ENCODE measurements around the gene CALM3.
A peak's percentile ranks its signal among the peaks of the same experiment; 100 is the strongest.

The CALM3 gene

DNA sequence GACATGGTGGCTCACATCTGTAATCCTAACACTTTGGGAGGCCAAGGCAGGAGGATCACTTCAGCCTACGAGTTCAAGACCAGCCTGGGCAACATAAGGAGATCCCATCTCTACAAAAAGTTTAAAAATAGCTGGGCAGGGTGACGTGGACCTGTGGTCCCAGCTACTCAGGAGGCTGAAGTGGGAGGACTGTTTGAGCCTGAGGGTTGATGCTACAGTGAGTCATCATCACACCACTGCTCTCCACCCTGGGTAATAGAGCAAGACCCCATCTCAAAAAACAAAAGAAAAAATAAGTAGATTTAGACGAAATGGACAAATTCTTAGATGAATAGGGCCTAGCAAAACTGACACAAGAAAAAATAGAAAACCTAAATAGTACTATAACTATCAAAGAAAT is 45.3 kb downstream of the CALM3 start:
- H2BK5ac ChIP-seq (ENCODE audit: low read depth, low read length, poor library complexity, severe bottlenecking): no peak overlapping the region
- H4K8ac ChIP-seq (ENCODE audit: low read length): no peak overlapping the region
- no peak overlapping the region for H3K4ac ChIP-seq (ENCODE audit: low read depth in 1 of 2, low read length in 2 of 2)
- no peak overlapping the region for H3K9ac ChIP-seq (ENCODE audit: low read length)
- no peak overlapping the region for H3K27ac ChIP-seq (ENCODE audit: low read length, poor library complexity, severe bottlenecking)
- DNase-seq: no peak
- no peak overlapping the region for H2BK15ac ChIP-seq (ENCODE audit: low read depth, poor library complexity, severe bottlenecking)
- H2BK12ac ChIP-seq (ENCODE audit: low read length in 2 of 2): no peak overlapping the region
- H3K18ac ChIP-seq (ENCODE audit: low read depth in 1 of 2, low read length in 2 of 2): no peak overlapping the region
- peaks cover 17% of the 10 kb centered on the region for H3K9me3 ChIP-seq (ENCODE audit: control insufficient read depth, low read length)
- no peak overlapping the region for H3K23ac ChIP-seq (ENCODE audit: low read length in 2 of 2)
- no peak overlapping the region for H2AK5ac ChIP-seq (ENCODE audit: low read length, severe bottlenecking)
- no peak overlapping the region for H3K14ac ChIP-seq (ENCODE audit: low read length in 2 of 2)
- H2BK120ac ChIP-seq (ENCODE audit: low read depth, low read length): no peak overlapping the region
- peaks cover 0 to 8% of the 10 kb centered on the region in 2 experiments for H3K27me3 ChIP-seq (ENCODE audit: control insufficient read depth in 1 of 2, insufficient read depth in 1 of 2, low read length in 2 of 2)
- no peak overlapping the region for H3K4me3 ChIP-seq (ENCODE audit: insufficient read depth in 1 of 2, low read depth in 1 of 2, low read length in 2 of 2)
- H4K91ac ChIP-seq (ENCODE audit: low read length): no peak overlapping the region
- H3K79me1 ChIP-seq (replicated peaks; ENCODE audit: low read length, poor library complexity, severe bottlenecking): no peaks in the 10 kb centered on the region
- H3K4me2 ChIP-seq (ENCODE audit: low read length, poor library complexity, severe bottlenecking): no peak overlapping the region
- no peak overlapping the region for H2AFZ ChIP-seq (ENCODE audit: low read depth, low read length)
- H3K4me1 ChIP-seq (ENCODE audit: control insufficient read depth, insufficient read depth, low read depth, low read length): no peaks in the 10 kb centered on the region
- WGBS: 75% methylated on average over 2 of the region's 3 CpGs
- H3K36me3 ChIP-seq (ENCODE audit: control insufficient read depth in 1 of 2, insufficient read depth in 2 of 2, low read depth in 1 of 2, low read length in 2 of 2): peaks cover 4 to 7% of the 10 kb centered on the region in 2 experiments

DNA sequence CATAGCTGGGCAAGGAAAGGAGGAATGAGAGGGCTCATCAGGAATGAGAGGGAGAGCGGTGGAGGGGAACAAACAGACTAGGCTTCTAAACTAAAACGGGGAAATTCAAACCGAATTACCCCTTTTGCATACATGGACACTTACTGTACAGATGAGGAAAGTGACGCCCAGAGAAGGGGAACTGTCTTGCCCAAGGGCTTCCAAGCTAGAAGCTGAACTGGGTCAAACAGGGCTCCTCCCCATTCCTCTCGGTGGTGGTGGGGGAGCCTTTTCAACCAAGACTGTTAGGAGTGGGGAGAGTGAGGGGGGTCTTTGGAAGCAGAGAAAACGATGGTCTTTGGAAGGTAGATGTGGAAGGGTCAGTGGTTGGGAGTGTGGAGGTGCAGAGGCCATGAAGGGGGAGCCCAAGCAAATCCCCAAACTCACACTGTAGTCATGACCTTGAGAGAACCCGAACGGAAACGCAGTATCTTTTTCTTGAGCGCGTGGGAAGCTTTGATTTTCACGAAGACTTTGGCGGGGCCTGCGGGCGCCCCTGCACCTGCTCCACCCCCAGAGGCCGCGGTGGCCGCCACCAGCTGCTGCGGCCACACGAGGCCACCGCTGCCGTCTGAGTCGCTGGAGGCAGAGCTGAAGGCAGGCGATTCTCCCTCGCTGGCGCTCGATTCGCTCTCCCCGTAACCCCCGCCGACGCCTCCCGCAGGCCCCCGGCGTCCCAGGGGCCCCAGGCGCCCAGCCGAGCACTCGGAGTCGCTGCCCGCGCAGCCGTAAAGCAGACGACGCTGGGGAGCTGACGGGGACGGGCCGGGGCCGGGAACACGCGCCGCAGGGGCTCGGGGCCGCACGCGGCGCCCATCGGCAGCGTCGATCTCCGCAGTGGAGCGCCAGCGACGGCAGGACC is 47.2 kb downstream of the CALM3 start:
- H3K79me1 ChIP-seq (replicated peaks; ENCODE audit: low read length, poor library complexity, severe bottlenecking): no peaks in the 10 kb centered on the region
- no peak overlapping the region for H3K14ac ChIP-seq (ENCODE audit: low read length in 2 of 2)
- WGBS: 76% methylated on average over 53 of the region's 63 CpGs

DNA sequence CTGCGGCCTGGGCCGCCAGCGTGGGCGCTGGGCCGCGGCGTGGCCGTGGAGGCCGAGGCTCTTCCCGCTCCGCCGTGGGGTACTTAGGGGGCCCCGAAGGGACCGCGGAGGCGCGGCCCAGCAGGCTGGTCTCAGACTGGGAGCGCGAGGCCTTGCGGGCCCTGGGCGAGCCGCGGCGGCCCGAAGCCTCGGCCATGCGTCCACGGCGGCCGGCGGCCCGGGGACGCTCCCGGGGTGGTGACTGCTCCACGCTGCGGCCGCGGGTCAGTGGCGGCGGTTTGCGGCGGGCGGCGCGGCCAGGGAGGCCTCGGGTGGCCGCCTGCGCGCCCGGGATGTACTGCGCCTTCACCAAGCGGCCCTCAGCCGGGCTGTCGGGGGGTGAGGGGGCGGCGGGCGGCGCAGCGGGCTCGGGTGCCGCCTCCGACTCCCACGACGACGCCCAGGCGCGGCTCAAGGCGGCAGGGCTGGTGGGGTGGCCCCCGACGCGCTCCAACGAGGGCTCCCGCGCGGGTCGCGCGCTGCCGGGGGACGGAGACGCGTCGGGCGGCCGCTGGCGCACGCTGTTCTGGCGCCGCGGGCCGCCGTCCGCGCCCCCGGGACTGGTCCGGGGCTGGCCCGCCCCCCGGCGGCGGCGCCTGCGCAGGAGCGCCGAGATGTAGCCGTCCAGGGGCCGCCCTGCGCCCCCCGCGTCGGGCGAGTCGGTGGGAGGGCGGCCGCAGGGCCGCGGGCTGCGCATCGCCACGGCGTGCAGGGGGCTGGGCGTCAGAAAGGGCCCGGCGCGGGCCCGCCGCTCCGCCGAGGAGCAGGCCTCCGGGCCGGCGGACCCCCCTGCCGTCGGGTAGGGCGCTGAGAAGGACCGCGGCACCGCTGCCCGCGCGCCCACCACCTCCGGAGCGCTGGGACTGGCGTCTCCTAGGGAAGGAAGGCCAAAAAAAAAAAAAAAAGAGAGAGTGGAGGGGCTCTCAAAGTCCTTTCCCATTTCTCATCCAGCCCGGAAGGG is 48.1 kb downstream of the CALM3 start:
- DNase-seq: no peak
- Histone ChIP-seq H3K4me3 (ENCODE audit: insufficient read depth in 1 of 2, low read depth in 1 of 2, low read length in 2 of 2) (no peak overlapping the region), H2BK120ac (ENCODE audit: low read depth, low read length) (no peak overlapping the region), H3K79me1 (replicated peaks; ENCODE audit: low read length, poor library complexity, severe bottlenecking) (no peaks in the 10 kb centered on the region), H3K27me3 (ENCODE audit: control insufficient read depth in 1 of 2, insufficient read depth in 1 of 2, low read length in 2 of 2) (peaks cover 0 to 11% of the 10 kb centered on the region in 2 experiments), H3K9me3 (ENCODE audit: control insufficient read depth, low read length) (peaks cover 17% of the 10 kb centered on the region), H2AK5ac (ENCODE audit: low read length, severe bottlenecking) (no peak overlapping the region), H3K4me1 (ENCODE audit: control insufficient read depth, insufficient read depth, low read depth, low read length) (no peaks in the 10 kb centered on the region), H4K8ac (ENCODE audit: low read length) (no peak overlapping the region), H2BK5ac (ENCODE audit: low read depth, low read length, poor library complexity, severe bottlenecking) (no peak overlapping the region), H2BK15ac (ENCODE audit: low read depth, poor library complexity, severe bottlenecking) (no peak overlapping the region), H3K36me3 (ENCODE audit: control insufficient read depth in 1 of 2, insufficient read depth in 2 of 2, low read depth in 1 of 2, low read length in 2 of 2) (peaks cover 4 to 7% of the 10 kb centered on the region in 2 experiments), H2AFZ (ENCODE audit: low read depth, low read length) (no peak overlapping the region), H3K4me2 (ENCODE audit: low read length, poor library complexity, severe bottlenecking) (no peak overlapping the region), H3K14ac (ENCODE audit: low read length in 2 of 2) (no peak overlapping the region), H2BK12ac (ENCODE audit: low read length in 2 of 2) (no peak overlapping the region), H3K23ac (ENCODE audit: low read length in 2 of 2) (no peak overlapping the region), H4K91ac (ENCODE audit: low read length) (no peak overlapping the region), H3K27ac (ENCODE audit: low read length, poor library complexity, severe bottlenecking) (no peak overlapping the region), H3K18ac (ENCODE audit: low read depth in 1 of 2, low read length in 2 of 2) (no peak overlapping the region), H3K4ac (ENCODE audit: low read depth in 1 of 2, low read length in 2 of 2) (no peak overlapping the region), H3K9ac (ENCODE audit: low read length) (no peak overlapping the region)
- 75% methylated on average over 96 of the region's 144 CpGs for WGBS

More for the DNA sequence above, 47.2 kb downstream of the CALM3 start:
- no peak overlapping the region for H3K9ac ChIP-seq (ENCODE audit: low read length)
- no peak overlapping the region for H3K4me2 ChIP-seq (ENCODE audit: low read length, poor library complexity, severe bottlenecking)
- H2BK12ac ChIP-seq (ENCODE audit: low read length in 2 of 2): no peak overlapping the region
- no peak overlapping the region for H2AFZ ChIP-seq (ENCODE audit: low read depth, low read length)
- peaks cover 0 to 8% of the 10 kb centered on the region in 2 experiments for H3K27me3 ChIP-seq (ENCODE audit: control insufficient read depth in 1 of 2, insufficient read depth in 1 of 2, low read length in 2 of 2)
- no peak overlapping the region for H4K8ac ChIP-seq (ENCODE audit: low read length)
- DNase-seq: no peak
- H2BK120ac ChIP-seq (ENCODE audit: low read depth, low read length): no peak overlapping the region
- H3K18ac ChIP-seq (ENCODE audit: low read depth in 1 of 2, low read length in 2 of 2): no peak overlapping the region
- H4K91ac ChIP-seq (ENCODE audit: low read length): no peak overlapping the region
- H3K4me1 ChIP-seq (ENCODE audit: control insufficient read depth, insufficient read depth, low read depth, low read length): no peaks in the 10 kb centered on the region
- H3K4ac ChIP-seq (ENCODE audit: low read depth in 1 of 2, low read length in 2 of 2): no peak overlapping the region
- peaks cover 4 to 7% of the 10 kb centered on the region in 2 experiments for H3K36me3 ChIP-seq (ENCODE audit: control insufficient read depth in 1 of 2, insufficient read depth in 2 of 2, low read depth in 1 of 2, low read length in 2 of 2)
- peaks cover 17% of the 10 kb centered on the region for H3K9me3 ChIP-seq (ENCODE audit: control insufficient read depth, low read length)
- peak overlapping the region; percentile 28 for H2BK15ac ChIP-seq (ENCODE audit: low read depth, poor library complexity, severe bottlenecking)
- H3K4me3 ChIP-seq (ENCODE audit: insufficient read depth in 1 of 2, low read depth in 1 of 2, low read length in 2 of 2): no peak overlapping the region
- H3K27ac ChIP-seq (ENCODE audit: low read length, poor library complexity, severe bottlenecking): no peak overlapping the region
- no peak overlapping the region for H2AK5ac ChIP-seq (ENCODE audit: low read length, severe bottlenecking)
- H2BK5ac ChIP-seq (ENCODE audit: low read depth, low read length, poor library complexity, severe bottlenecking): no peak overlapping the region
- no peak overlapping the region for H3K23ac ChIP-seq (ENCODE audit: low read length in 2 of 2)

DNA sequence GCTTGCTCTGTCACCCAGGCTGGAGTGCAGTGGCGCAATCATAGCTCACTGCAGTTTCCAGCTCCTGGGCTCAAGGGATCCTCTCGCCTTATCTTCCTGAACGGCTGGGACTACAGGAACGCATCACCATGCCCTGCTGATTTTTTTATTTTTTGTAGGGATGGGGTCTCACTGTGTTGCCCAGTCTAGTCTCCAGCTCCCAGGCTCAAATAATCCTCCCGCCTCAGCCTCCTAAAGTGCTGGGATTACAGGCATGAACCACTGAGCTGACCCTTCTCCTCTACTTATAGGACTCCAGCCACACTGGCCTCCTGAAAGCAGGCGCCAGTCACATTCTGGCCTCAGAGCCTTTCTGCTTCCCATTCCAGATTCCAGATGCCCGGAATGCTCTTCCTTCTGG is 49.3 kb downstream of the CALM3 start:
- WGBS: 84% methylated on average over 7 of the region's 7 CpGs
- Histone ChIP-seq H3K4me2 (ENCODE audit: low read length, poor library complexity, severe bottlenecking) (no peak overlapping the region), H3K9me3 (ENCODE audit: control insufficient read depth, low read length) (peaks cover 17% of the 10 kb centered on the region), H3K4me3 (ENCODE audit: insufficient read depth in 1 of 2, low read depth in 1 of 2, low read length in 2 of 2) (no peak overlapping the region), H2BK12ac (ENCODE audit: low read length in 2 of 2) (no peak overlapping the region), H3K27me3 (ENCODE audit: control insufficient read depth in 1 of 2, insufficient read depth in 1 of 2, low read length in 2 of 2) (peaks cover 0 to 15% of the 10 kb centered on the region in 2 experiments), H3K18ac (ENCODE audit: low read depth in 1 of 2, low read length in 2 of 2) (no peak overlapping the region), H4K91ac (ENCODE audit: low read length) (no peak overlapping the region), H3K9ac (ENCODE audit: low read length) (no peak overlapping the region), H3K36me3 (ENCODE audit: control insufficient read depth in 1 of 2, insufficient read depth in 2 of 2, low read depth in 1 of 2, low read length in 2 of 2) (peaks cover 4 to 7% of the 10 kb centered on the region in 2 experiments), H3K14ac (ENCODE audit: low read length in 2 of 2) (no peak overlapping the region), H4K8ac (ENCODE audit: low read length) (no peak overlapping the region), H3K23ac (ENCODE audit: low read length in 2 of 2) (no peak overlapping the region), H2BK15ac (ENCODE audit: low read depth, poor library complexity, severe bottlenecking) (no peak overlapping the region), H3K27ac (ENCODE audit: low read length, poor library complexity, severe bottlenecking) (no peak overlapping the region), H3K79me1 (replicated peaks; ENCODE audit: low read length, poor library complexity, severe bottlenecking) (no peaks in the 10 kb centered on the region), H2AK5ac (ENCODE audit: low read length, severe bottlenecking) (no peak overlapping the region), H3K4ac (ENCODE audit: low read depth in 1 of 2, low read length in 2 of 2) (no peak overlapping the region), H2BK5ac (ENCODE audit: low read depth, low read length, poor library complexity, severe bottlenecking) (no peak overlapping the region), H3K4me1 (ENCODE audit: control insufficient read depth, insufficient read depth, low read depth, low read length) (no peaks in the 10 kb centered on the region), H2AFZ (ENCODE audit: low read depth, low read length) (no peak overlapping the region), H2BK120ac (ENCODE audit: low read depth, low read length) (no peak overlapping the region)
- no peak for DNase-seq
